GM23248 (cell line): ENCODE data around the gene PRKCA.

Experiments used
- EZH2 ChIP-seq: fragments of 200-600 bp; sonication (generic); IDR thresholded peaks from 2 replicates; pipeline ENCODE4 v1.6.1; 2018; ENCODE audit warnings: antibody characterized with exemption, mild to moderate bottlenecking; ENCODE audit not compliant: insufficient read depth, poor library complexity, severe bottlenecking
- EZH2phosphoT487 ChIP-seq: fragments of 200-600 bp; sonication (generic); IDR thresholded peaks from 2 replicates; pipeline ENCODE4 v1.6.1; 2018; ENCODE audit warnings: antibody characterized with exemption, moderate library complexity, mild to moderate bottlenecking, low read depth; ENCODE audit not compliant: insufficient read depth

GRCh38 chr17:66412857-66413558 is 110.6 kb downstream of the PRKCA start:
- TF ChIP-seq EZH2 (no peak), EZH2phosphoT487 (no peak)
